Coronary artery (tissue), 2 donors: Measurements from ENCODE around the gene TP53BP2.
A peak's percentile ranks its signal among the peaks of the same experiment; 100 is the strongest.
"Not testable (repeated sequence)": the region's sequence is repeated elsewhere in the genome, so short reads cannot be mapped to it uniquely, and the experiment has no call there.

ENCODE experiments used
- DNase-seq: peaks from one replicate; pipeline ENCODE4 v3.0.0-alpha.2; 2017; ENCODE audit warnings: low spot score
- H3K27ac ChIP-seq, 2 donors: fragments of 200-600 bp; sonication (generic); one replicate each; pipeline ENCODE4 v1.5.1; 2016 to 2019
- H3K4me3 ChIP-seq: fragments of 200-600 bp; sonication (generic); 2 replicates; pipeline ENCODE4 v1.5.1; 2016; ENCODE audit warnings: mild to moderate bottlenecking, moderate library complexity
- CTCF ChIP-seq: fragments of 200-600 bp; sonication (generic); IDR thresholded peaks from one replicate; pipeline ENCODE4 v1.5.1; 2019; ENCODE audit warnings: antibody characterized with exemption

Gene TP53BP2

DNA sequence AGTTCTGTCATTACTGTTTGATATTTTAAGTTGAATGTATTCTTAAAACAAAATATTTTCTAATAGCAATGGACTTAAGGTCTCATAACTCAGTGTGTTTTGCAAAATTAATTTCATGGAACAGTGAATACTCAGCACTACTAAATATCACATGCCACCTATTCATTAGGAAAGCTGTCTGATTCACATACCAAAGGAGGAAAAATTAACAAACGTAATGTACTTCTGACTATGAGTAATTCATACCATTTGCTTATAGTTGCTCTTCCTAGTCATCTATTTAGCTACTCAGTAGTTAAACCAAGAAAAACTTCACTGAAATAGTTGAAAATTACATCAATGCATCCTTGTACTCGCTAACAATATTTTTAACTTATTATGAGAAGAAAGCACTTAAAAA lies 35.2 kb downstream of the TP53BP2 start:
- DNase-seq: no peak
- no peak overlapping the region for H3K27ac ChIP-seq
- H3K4me3 ChIP-seq: no peak overlapping the region
- no peak for TF ChIP-seq CTCF

DNA sequence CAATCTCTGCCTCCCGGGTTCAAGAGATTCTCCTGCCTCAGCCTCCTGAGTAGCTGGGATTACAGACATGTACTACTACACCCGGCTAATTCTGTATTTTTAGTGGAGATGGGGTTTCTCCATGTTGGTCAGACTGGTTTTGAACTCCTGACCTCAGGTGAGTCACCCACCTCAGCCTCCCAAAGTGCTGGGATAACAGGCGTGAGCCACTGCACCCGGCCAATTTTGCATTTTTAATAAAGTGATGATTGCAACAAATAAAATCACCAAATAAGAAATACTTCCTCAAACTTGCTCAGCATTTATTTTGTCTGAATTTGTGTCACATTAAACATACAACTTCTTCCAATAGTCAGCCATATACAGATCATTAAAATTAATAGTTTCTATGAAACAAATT lies 35.8 kb downstream of the TP53BP2 start:
- H3K4me3 ChIP-seq, DNase-seq, H3K27ac ChIP-seq: not testable (repeated sequence)

DNA sequence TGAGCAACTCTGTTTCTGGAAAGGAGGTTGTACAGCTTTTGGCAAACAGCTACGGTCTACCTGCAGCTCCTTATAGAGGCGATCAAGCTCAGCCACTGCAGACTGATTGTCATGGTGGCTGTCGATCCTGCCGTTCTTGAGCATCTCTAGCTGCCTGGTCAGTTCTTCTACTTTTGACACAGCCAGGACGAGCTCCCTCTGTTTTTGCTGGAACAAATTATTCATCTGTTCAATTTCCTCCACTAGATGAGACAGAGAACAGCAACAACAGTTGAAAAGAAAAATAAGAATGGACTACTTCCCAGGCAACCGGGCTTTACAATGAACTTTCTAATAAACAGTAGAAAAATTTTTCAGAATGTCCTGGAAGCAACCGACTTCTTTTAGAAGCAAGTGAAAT lies 42.5 kb downstream of the TP53BP2 start:
- no peak for DNase-seq
- TF ChIP-seq CTCF: no peak
- Histone ChIP-seq H3K4me3 (no peak overlapping the region), H3K27ac (no peak overlapping the region)

GRCh38 chr1:223802602-223803001 lies 43.1 kb downstream of the TP53BP2 start:
- DNase-seq: no peak
- TF ChIP-seq CTCF: no peak
- no peak overlapping the region for H3K4me3 ChIP-seq
- H3K27ac ChIP-seq: no peak overlapping the region

DNA sequence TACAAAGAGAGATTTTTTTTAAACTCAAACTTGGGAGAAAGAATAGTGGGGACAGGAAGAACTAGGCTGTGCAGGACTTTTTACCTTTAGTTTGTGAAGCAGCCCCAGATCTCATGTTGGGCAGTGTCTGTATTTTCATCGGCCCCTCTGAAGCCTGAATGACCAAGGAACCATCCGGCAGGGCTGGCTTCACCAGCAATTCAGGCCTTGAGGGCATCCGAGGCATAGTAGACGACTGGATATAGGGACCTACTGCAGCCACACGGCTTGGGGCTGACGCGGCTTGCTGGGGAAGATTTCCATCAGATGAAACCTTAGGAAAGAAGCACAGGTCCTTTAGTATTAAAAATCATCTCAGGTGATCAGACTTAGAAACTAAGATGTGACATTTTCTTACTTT lies 43.7 kb downstream of the TP53BP2 start:
- no peak for DNase-seq
- H3K27ac ChIP-seq: no peak overlapping the region

DNA sequence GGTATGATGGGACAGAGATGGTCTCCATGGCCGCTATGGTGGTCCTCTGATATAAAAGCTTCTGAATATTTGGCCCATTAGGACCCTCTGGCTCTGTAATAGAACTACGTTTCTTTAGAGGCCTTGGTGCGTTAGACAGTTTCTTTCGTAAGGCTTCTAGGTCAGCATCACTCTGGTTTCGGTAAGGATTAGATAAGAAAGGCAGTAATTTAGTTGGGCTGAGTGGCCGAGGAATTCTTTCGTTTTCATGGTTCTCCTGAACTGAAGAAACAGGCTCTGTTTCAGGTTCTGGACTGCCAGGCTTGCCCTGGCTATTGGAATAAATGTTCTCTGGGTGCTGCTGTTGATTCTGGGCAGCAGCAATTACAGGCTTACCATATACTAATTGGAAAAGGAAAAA lies 49.5 kb downstream of the TP53BP2 start:
- no peak for DNase-seq
- H3K27ac ChIP-seq: peak overlapping the region in 1 of 2 donors; percentile 51
- TF ChIP-seq CTCF: no peak
- H3K4me3 ChIP-seq: no peak overlapping the region

More for the DNA sequence above, 43.7 kb downstream of the TP53BP2 start:
- TF ChIP-seq CTCF: no peak
- no peak overlapping the region for H3K4me3 ChIP-seq

- no peak for TF ChIP-seq CTCF
- no peak overlapping the region for H3K27ac ChIP-seq
- no peak overlapping the region for H3K4me3 ChIP-seq
- no peak for DNase-seq
These were observed 51.4 kb downstream of the TP53BP2 start for GRCh38 chr1:223794136-223794880.
